Hepatocyte (in vitro differentiated cells): ENCODE measurements around the gene C4orf50.

Experiments
- CTCF ChIP-seq: fragments of 200-600 bp; sonication (generic); IDR thresholded peaks from 2 replicates; pipeline ENCODE4 v1.5.1; 2016; ENCODE audit warnings: antibody characterized with exemption, mild to moderate bottlenecking; ENCODE audit not compliant: poor library complexity
- EZH2phosphoT487 ChIP-seq: fragments of 200-600 bp; sonication (generic); IDR thresholded peaks from one replicate; pipeline ENCODE4 v1.6.1; 2018; ENCODE audit warnings: antibody characterized with exemption, mild to moderate bottlenecking, low read depth, moderate library complexity; ENCODE audit not compliant: unreplicated experiment, severe bottlenecking

DNA sequence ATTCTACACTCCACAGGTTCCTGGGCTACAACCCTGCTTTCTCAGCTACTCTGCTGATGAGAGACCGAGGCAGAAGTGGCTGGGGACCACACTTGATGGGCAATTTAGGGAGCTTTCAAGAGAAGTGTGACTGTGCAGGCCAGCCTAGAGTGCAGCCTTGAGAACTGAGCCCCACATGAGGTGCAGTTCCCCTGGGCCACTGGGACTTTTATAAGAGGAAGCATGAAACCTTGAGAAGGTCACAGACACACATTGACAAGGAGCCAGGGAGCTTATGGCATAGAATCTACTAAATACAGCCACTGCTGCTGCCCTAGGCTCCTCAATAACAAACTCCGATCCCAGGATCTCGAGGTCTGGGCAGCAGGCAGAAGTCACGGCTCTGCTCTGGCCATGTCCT, 13.1 kb downstream of the C4orf50 start:
- TF ChIP-seq CTCF: no peak
- TF ChIP-seq EZH2phosphoT487: no peak
